Right lung (tissue), 5 donors: ENCODE data around the gene CHMP5. TPM values are rescaled to one million over a fixed set of nuclear protein-coding genes. Genes with fewer than 3 reads are reported as not detected.

Experiments used
- DNase-seq, 2 donors: peaks; one replicate each; pipeline ENCODE4 v3.0.0-alpha.2; 2013
- polyA plus RNA-seq, 5 donors: library from polyadenylated mRNA; unstranded; fragments of 120-200 nt; gene quantifications; one replicate each; pipeline versions ENCODE4 v1.2.1 to v1.2.3, GENCODE V29; 2013; ENCODE audit warnings: inconsistent platforms in 1 of 5, low replicate concordance in 1 of 5; ENCODE audit not compliant: insufficient read length in 5 of 5, insufficient read depth in 1 of 5

Gene CHMP5
- polyA plus RNA-seq, 5 donors = 91.8 to 123 (median 116) TPM

DNA sequence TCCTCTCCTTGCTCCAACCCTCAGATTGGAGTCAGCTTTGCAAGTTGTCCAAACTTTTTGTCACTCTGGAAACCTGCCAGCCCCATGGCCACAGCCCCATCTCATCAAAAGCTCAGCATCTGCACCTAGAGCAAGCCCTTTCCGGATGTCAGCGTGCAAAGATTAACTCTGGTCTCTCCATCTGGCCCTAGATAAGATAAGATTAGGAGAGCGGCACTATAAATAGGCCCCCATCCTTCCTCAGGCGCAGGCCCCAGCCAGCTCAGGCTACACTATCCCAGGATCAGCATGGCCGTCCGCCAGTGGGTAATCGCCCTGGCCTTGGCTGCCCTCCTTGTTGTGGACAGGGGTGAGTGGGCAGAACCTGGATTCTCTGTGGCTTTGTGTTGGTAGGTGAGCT lies 24.9 kb upstream of the CHMP5 start, which contains the start of gene SPINK4:
Gene SPINK4 (plus strand): TSS at position 247 of the 400 bp plus-strand sequence. CDS start 42 bp downstream, at position 289.
- peak in 1 of 2 donors; percentile 30 for DNase-seq

DNA sequence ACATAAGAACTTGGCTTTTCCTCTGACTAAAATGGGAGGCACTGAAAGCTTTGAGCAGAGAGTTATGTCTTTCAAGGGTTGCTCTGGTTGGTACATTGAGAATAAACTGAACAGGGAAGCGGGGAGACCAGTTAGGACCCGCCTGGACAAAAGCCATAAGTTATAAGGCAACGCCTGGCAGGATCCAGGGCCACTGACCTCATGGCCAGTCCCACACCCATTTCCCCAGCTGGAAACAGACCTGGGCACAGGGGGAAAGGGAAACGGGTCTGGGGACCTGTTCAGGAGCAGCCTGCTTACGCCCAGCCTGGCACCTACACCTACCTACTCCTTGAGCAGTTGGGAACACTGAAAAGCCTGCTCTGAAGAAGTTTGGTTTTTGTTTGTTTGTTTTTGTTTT lies 23.6 kb upstream of the CHMP5 start:
- DNase-seq = no peak

DNA sequence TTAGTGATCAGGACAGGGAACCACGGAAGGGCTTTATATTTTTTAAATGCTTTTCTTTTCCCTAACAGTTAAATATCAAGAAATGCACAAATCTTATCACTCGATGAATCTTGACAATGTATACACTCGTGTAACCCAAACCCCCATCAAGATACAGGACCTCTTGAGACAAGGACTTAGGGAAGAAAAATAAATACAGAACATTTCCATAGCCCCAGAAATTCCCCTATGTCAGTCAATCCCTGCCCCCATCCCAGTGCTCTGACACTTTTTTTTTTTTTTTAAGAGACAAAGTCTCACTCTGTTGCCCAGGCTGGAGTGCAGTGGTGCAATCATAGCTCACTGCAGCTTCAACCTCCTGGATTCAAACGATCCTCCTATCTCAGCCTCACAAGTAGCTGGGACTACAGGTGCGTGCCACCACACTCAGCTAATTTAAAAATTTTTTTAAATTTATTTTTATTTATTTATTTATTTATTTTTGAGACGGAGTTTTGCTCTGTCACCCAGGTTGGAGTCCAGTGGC lies 22.2 kb upstream of the CHMP5 start:
- DNase-seq = peak in 1 of 2 donors; percentile 22

DNA sequence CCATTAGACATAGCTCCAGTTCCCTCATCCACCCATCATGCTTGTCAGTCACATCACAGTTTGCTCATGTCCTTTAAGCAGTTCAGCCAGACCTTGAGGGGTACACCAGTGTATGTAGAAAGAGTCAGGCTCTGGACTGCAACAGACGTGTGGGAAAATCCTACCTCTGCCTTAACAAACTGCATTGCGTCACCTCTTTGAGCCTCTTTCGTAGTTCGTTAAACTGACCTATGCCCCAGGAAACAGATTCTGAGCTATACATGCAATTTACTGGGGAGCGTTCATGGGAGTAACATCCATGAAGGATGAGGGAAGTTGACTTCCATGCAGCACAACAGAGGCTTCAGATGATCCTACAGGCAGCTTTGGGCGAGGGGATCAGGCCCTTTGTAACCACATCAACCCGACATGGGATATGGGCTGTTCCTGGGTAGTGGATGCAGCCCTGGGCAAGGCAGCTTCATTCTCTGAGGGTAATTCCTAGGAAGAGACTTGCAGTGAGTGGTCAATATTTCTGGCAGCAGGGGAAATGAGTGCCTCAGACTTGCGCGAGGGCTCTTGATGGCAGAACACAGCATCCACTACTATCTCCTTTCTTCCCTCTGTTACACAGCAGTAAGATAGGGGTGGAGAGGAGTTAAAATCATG lies 20.6 kb upstream of the CHMP5 start:
- DNase-seq = no peak

DNA sequence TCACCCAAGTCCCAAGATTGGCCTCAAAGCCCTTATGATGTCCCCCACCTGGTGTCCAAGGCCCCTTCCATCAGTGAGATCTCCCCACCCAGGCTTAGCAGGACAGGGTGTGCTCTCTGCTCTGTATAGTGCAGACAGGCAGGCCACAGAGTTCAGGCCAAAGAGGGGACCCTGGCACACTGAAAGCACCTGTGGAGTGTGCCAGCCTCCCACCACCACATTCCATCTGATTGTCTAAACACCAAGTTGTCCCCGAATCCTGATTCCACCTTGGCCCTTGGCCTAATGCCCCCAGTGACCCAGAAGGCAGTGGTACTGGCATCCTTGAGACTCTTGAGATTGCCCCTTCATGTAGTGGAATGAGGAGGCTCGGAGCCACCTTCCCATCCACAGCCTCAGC lies 19.5 kb upstream of the CHMP5 start:
- DNase-seq = no peak

DNA sequence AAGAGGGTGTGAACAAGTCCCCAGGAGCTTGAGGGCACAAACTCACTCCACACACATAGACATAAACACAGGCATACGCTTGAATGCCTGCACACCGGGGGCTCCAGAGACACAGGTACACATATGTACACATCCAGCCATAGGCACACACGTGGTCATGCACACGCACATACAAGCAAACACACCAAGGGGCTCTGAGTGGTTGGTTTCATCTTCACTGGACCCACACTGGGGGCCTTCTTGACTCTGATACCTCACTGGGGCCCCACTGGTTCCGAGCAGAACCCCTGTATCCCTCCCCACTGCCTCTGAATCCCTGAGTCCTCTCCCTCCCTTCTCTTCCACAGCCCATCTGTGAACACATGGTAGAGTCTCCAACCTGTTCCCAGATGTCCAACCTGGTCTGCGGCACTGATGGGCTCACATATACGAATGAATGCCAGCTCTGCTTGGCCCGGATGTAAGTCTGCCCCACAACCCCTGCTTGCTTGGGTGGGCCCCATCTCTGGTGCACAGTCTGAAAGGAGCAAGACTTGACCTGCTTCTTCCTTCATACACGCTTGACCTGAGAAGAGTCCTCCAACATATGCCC lies 18.5 kb upstream of the CHMP5 start:
- DNase-seq = no peak

DNA sequence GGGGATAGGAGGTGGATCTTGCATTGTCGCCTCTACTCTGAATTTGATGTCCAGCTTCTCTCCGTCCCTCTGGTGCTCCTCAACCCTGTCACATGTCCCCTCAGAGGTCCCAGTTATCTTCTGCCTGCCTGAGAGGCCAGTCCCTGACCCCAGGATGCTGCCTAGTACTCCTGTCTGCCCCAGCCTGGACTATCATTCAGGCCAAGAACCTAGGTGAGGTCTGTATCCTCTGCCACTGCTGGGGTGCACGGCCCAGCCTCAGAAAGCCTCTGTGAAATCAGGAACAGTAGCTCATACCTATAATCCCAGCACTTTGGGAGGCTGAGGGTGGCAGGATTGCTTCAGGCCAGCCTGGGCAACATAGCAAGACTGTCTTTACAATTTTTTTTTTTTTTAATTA lies 16.2 kb upstream of the CHMP5 start:
- no peak for DNase-seq

DNA sequence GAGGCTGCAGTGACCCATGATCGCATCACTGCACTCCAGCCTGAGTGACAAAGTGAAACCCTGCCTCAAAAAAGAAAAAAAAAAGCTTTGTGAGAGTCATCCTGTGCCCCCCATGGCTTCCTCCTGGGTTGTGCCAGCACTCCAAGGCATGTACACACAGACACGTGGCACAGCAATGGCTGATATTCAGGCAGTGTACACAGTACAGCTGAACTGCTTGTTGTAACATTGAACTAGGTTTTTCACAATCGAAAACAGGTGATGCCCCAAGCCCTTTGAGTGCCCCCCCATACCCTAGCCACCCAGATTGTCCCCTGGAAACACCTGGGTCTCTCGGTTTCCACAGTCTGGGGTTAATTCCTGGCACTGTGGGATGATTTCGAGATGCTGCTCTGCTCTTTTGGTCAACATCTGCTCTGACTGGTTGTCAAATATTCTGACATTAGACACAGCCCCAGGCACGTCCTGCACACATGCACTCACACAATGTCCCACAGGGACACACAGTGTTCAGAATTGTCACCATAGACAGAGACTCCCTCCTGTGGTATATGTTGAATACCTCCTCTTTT lies 15.7 kb upstream of the CHMP5 start:
- no peak for DNase-seq

DNA sequence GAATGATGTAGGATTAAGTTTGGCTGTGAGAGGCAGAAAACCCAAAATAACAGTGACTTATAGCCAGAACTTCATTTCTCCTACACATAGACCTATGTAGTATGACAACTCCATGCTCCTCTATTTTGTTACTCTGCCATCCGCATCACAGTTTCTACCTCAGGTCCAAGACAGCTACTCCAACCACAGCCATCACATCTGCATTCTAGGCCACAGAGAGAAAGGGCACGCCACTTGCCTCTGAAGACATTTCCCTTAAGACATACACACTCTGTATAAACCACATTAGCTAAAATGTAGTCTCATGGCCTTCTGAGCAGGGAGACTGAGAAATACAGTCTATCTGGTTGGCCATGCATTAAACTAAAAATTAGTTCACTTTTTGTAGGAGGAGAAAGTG lies 14.9 kb upstream of the CHMP5 start:
- DNase-seq = no peak

DNA sequence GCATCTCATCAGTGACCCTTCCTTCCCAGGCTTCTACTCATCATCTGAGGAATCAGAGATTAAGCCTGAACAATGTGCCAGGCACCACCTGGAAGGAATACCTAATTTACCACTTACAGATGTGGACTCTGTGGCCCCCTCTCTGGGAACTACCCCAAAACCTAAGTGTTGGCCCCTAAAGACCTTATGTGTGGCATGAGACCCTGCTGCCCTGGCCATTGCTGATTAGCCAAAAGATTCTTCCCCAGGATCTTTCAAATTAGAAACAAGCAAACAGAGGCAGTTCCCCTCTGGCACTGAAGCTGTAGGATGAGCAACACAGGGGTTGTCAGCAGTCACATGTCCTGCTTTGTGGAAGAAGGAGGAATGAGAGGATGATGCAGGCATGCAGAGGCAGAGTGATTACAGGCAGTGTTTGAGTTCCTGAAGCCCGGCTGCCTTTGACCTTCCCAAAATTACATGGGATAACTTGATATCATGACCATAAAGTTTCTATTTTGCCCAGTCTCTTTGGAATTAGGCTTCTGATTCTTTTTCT lies 14.3 kb upstream of the CHMP5 start:
- DNase-seq = no peak

DNA sequence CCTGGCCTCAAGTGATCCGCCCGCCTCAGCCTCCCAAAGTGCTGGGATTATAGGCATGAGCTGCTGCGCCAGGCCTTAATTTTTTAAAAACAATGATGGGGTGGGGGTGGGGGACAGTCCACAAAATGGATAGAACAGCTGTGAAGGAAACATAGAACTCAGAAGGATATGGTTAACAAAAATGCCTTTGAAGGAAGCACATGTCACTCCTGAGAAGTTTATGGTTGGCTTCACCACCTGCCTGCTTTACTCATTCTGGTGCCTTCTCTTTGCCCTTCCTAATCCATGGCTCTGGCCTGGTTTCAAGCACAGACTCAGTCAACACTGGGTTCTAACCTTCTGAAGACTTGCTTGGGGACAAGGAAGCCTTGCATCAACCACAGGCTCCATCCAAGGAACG lies 10.6 kb upstream of the CHMP5 start:
- no peak for DNase-seq

DNA sequence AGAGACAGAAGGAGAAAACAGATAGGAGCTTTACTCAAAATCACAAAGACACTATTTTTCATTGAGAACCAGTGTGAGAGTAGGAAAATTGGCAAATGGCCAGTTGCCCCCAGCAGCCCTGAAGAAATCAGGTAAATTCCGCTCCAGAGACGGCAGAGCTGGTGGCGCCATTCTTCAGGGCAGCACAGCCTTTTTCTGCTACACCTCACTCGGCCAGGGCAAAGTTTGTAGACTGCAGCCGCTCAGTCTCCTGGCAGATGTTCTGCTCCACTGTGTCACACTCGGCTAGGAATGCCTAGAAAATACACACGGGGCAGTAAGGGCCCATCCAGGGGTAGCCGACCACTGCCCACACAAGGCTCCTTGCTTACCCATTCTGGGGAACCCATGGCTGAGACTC lies 9.8 kb upstream of the CHMP5 start:
- no peak for DNase-seq

DNA sequence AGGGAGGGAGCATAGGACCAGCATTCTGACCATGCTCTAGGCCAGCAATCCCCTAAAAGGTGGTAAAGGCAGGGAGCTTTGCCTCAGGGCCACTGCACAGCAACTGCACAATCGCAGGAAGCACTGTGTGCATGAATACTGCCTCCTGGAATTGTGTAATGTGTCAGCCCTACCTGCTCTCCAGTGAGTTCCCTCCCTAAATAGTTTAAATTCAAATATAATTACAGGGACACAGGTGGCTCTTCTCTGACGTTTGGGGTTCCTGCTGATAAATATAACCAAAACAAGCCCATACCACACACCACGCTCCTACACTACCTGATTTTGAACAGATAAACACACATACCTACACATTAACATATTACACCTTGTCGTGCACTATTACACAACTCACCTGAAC lies 9.4 kb upstream of the CHMP5 start:
- no peak for DNase-seq

DNA sequence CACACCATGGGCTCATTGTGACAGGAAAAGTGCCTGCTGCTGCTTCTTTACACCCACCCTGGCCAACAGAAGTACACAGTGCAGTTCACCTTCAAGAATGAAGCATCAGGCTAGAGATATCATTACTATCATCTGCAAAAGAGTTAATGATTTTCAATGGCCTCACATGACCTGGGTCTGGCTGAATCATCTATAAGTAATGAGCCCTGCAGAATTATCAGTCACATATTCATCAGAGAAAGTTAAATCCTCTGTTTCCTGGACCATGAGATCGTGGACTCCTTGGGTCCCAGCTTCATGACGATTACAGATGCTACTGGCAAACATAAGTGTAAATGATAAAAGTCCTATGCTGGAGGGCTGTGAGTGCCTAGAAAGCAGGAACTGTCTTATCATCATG lies 8.6 kb upstream of the CHMP5 start:
- no peak for DNase-seq

DNA sequence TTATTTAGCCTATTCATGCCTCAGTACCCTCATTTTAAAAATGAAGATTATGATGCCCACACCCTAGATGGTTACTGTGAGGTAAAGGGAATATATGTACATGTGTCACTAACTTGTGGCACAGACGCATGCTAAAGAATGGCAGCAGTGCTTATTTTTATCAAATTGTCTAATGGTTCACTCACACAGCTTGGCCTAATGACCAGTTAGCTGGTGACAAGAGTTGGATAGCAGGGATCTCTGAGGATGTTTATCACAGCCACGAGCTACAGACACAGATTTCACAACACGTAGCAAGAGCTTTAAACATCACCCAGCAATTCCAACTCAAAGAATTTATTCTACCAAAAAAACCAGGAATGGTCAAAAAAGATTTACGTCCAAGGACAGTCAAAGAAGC lies 7.6 kb upstream of the CHMP5 start:
- no peak for DNase-seq

DNA sequence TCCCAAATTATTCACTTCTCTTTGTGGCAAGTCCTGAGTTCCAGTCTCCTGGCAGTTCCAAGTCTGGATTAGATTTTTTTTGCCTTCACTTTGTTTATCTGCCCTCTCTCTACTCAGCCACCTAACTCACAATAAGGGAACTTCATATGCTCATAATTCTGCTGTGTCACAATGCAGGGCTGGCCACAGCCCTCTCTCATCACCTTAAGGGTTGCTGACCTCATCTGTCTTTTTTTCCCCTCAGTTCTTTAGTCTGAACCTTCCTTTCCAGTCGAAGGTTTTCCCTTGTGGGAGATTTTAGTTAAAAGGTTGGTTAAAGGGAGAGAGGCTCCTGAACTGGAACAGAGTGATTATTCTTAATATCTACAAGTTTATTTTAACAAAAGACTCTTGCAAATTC lies 4.5 kb upstream of the CHMP5 start:
- no peak for DNase-seq

DNA sequence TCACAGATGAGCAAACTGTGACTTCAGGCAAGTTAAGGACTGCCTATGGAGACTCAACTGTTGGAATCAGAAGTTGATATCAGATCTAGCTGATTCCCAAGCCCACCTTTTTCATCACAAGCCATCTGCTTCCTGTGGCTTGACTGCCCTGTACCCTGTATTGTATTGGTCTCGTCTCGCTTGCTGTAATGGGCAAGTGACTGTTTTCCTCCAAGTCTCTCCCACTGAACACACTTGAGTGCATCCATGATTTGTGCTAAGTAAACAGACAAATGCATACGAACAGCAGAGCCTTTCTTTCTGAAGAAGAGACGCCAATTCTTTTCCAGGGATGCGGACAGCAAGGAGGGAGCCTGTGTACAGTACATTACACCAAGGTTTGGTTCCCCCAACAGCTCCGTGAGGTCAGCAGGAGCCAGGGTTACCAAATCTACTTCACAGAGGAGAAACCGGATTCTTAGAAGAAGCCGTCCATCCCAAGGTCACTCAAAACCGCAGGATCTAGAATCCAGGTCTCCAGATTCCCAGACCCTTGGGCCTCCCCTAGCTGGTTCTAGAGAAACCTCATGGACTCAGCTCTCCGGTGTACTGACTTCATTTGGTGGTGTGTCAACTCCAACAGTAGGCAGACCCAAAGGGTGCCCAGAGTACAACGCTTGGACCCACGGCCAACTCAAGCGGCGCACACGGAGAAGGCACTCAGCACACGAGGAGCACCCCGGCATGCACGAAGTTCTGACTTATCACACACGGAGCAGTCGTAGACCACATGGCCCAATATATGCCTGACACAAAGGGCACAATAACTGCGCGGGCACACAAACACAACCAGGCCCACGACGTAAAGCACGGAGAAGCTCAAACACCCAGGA lies 1.5 kb upstream of the CHMP5 start:
- no peak for DNase-seq

DNA sequence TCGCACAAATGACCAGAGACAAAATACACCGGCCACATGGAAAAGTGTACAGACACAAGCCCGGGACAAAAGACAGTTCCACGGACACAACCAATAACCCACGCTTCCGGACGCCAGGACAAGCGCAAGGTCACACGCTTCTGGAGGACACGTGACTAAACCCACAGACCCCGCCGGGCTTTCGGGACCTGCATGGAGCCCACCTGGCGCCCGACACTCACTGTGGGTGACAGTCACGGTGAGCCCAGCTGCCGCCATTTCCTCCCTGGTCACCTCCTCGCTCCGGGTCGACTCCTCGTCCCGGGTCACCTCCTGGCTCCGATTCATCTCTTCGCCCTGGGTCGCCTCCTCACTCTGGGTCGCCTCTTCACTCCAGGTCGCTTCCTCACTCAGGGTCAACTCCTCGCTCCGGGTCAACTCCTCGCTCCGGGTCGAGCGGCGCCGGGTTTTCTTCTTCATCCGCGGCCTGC lies 811 bp upstream of the CHMP5 start:
- peak in 1 of 2 donors; percentile 28 for DNase-seq

DNA sequence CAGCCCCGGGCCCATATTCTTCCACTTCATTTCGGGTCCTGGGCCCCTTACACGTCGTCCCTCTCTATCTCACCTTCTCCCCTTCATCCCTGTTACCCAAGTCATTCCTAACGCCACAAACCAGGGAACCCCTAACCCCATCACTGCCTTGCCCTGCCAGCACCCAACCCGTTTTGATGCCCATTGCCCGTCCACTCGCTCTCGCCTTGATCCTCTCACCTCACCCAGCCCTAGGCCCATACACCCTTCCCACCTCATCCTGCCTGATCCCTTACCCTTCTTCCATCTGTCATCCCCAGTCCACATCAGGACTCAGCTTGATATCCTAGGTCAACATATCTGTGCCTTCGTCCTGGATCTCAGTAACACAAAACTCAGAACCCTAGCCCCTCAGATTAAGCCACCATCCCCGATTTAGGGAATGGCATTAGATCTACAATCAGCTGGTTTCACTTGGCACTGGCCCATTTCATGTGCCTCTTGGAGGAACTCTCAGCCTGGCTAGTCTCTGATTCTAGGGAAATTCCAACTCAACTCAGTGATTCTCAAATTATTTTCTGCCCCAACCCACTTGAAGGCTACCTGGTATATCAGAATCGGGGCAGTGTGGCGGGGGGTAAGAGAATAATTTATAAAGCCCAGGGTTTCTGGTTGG lies 489 bp downstream of the CHMP5 start:
- no peak for DNase-seq

DNA sequence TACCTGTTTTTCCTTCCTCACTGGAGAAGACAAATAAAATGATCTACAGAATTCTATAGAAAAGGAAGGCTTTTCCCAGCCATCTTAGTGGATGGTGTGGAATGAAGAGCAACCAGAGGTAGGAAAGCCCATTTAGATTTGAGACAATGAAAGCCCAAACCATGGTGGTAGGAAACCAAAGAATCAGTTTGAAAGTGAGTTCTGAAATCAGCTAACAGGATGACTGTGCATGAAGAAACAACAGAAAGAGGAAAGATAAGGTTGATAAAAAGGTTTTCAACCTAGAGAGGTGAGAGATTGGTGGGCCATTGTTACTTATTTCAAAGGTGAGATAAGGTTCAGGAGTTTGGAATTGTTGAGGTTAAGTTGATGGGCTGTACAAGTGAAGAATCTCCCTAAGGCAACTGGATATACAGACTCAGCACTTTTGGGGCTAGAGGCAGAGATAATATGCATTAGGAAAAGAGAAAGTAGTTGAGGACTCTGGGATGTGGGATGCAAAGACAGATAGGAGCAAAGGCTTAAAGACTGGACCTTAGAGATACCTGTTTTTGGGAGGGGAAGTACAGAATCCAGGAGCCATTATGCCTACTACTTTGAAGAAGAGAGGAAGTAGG lies 2.4 kb downstream of the CHMP5 start:
- no peak for DNase-seq

DNA sequence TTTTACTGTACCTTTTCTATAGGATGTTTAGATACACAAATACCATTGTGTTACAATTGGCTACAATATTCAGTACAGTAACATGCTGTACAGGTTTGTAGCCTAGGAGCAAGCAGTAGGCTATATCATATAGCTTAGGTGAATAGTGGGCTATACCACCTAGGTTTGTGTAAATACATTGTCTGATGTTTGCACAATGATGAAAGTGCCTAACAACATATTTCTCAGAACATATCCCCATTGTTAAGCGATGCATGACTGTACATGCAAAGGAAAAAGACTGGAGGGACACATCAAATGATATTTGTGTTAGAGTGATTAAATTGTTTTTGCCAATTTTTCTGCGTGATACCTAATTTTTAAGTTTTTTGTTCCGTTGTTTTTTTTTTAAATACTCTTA lies 5.3 kb downstream of the CHMP5 start:
- DNase-seq = no peak
